OCI-LY7 (cell line): ENCODE results near the gene LRRC56.

ENCODE experiments used
- EZH2phosphoT487 ChIP-seq: fragments of 200-600 bp; sonication (generic); IDR thresholded peaks from 2 replicates; pipeline ENCODE4 v1.6.1; 2018; ENCODE audit warnings: low read depth, borderline replicate concordance, mild to moderate bottlenecking, mixed run types, antibody characterized with exemption, low read length, moderate library complexity, mixed read lengths
- TF ChIP-seq, protein P1 (sequence below): fragments of 200-600 bp; sonication (generic); conservative IDR thresholded peaks from 2 replicates; pipeline ENCODE4 v1.5.1; 2014; ENCODE audit warnings: mild to moderate bottlenecking, antibody characterized with exemption, low read length, moderate library complexity, mixed read lengths

DNA sequence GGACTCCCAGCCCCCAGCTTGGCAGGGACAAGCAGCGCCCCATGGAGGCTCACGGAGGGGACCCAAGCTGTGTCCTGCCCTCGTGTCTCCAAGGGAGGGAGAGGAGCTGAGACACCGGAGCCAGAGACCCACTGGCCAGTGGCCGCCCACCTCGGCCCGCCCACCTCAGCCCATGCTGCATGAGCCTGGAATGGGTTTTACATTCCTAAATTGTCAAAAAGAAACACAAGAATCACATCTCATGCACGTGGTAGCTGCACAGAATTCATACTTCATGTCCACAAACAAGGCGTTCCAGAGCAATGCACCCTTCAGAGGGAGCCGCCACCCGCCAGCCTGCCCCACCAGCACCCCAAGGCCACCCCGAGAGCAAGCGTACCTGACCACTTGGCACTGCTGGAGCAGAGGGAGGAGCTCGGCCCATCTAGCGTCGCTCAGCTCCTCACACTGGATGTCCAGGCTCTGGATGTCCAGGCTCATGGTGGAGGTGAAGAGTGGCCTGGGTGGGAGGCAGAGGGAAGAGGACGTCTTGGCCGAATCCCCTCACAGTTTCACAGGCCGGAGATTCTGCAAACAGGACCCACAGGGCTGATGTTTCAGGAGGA is 35.5 kb upstream of the LRRC56 start:
- TF ChIP-seq, protein P1, sequence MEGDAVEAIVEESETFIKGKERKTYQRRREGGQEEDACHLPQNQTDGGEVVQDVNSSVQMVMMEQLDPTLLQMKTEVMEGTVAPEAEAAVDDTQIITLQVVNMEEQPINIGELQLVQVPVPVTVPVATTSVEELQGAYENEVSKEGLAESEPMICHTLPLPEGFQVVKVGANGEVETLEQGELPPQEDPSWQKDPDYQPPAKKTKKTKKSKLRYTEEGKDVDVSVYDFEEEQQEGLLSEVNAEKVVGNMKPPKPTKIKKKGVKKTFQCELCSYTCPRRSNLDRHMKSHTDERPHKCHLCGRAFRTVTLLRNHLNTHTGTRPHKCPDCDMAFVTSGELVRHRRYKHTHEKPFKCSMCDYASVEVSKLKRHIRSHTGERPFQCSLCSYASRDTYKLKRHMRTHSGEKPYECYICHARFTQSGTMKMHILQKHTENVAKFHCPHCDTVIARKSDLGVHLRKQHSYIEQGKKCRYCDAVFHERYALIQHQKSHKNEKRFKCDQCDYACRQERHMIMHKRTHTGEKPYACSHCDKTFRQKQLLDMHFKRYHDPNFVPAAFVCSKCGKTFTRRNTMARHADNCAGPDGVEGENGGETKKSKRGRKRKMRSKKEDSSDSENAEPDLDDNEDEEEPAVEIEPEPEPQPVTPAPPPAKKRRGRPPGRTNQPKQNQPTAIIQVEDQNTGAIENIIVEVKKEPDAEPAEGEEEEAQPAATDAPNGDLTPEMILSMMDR, result no peak
- no peak for TF ChIP-seq EZH2phosphoT487
